ENCODE results near the gene LAMA2. TPM values are rescaled to one million over a fixed set of nuclear protein-coding genes. Genes with fewer than 3 reads are reported as not detected.

The LAMA2 gene
- polyA plus RNA-seq, 3 donors, result 31.7 to 48.2 (median 36.7) TPM

DNA sequence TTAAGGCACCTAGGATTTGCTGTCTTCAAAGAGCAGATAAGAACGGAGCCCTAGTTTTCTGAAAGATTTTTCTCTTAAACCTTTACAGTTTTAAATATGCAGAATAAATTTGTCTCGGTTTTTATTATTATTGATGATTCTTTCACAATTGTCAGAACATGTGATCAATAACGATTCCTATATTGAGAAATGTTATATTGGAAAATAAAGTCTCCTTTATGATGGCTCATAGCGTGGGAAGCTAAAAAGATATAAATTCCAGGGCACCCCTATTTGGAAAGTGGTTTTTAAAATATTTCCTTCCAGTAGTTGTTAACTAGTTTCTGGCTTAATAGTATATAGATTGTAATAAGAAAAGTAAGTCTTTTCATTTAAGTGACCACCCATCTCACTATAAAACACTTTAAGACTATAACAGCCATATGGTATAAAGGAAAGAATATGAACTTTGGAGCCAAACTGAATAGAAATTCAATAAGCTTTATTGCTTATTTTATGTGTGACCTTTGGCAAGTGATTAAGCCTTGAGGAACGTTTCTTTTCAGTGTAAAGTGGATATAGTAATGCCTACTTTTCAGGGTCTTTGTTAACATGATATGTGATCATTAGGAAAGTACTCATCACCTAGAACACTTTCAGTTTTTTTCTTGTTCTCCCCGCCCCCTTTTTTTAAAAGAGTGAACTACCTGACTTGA is 369.6 kb downstream of the LAMA2 start:
- no peak for DNase-seq (ENCODE audit: low read depth in 3 of 3, low spot score in 2 of 3)

DNA sequence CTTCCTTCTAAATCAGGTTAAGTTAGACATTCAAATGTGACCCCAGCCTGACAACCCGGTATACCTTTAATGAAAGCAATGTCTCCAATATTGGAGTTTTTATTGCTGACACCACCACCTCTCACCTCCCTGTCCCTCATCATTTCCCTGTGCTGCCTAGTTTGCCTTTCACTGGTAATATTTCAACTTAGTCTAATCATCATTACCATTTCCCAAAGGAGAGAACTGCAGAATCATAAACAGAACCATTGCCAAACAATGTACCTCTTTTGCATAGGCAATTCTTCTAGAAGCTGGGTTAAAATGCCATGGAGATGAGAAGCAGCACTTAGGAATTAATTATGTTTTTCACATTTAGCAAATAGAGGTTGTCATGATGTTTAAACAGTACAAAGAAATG is 370.3 kb downstream of the LAMA2 start:
- DNase-seq (ENCODE audit: low read depth in 3 of 3, low spot score in 2 of 3), result no peak

DNA sequence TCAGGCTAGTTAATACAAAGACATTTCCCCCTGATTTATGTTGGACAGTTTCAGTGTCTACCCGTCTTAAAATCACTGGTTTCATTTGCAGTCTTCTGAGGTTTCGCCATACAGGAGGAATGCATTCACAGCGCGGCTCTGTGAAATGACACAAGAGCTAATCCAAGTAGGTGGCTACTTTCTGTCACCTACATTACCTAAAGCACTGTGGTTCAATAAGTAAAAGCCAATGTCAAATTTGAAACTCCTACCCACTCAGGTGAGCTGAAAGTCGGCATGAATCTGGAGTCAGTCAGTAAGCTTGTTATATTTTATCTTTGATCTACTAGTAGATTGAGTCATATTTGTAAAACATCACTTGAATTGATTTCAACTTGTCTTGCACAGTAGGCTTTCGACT is 370.8 kb downstream of the LAMA2 start:
- DNase-seq (ENCODE audit: low read depth in 3 of 3, low spot score in 2 of 3), result no peak

DNA sequence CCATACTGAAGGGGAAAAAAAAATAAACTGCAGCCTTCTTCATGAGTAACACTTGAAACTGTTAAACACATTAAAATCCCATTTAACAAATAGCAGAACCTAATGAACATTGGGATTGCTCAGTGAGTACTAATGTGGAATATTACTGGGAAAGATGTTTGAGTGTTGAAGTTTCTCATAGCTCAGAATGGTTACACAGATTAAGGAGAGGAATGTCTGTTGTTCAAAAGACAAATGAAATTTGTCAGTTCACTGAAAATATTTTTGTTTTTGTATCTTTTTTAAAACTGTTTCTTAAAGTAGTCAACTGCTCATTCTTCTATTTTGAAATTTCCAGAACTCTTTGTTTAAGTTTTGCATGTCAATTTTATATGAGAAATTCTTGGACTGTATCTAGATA is 374.3 kb downstream of the LAMA2 start:
- DNase-seq (ENCODE audit: low read depth in 3 of 3, low spot score in 2 of 3), result no peak

DNA sequence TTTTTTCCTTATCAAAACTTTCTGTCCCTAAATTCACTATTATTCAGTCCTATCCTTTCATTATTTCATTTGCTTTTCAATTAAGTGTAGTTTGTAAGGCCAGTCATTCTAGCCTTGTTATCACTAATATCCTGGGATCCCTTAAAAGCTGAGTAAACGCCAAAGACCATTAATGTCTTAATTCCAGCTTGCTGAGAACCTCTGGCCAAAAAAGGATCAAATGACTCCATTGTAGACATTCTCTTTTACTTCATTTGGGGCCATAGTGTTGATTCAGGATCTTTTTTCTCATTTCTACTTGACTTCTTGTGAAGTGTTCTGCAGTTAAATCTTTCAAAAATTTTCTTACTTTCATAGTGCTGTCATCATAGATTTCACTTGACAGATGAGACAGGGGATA is 379.7 kb downstream of the LAMA2 start:
- no peak for DNase-seq (ENCODE audit: low read depth in 3 of 3, low spot score in 2 of 3)

DNA sequence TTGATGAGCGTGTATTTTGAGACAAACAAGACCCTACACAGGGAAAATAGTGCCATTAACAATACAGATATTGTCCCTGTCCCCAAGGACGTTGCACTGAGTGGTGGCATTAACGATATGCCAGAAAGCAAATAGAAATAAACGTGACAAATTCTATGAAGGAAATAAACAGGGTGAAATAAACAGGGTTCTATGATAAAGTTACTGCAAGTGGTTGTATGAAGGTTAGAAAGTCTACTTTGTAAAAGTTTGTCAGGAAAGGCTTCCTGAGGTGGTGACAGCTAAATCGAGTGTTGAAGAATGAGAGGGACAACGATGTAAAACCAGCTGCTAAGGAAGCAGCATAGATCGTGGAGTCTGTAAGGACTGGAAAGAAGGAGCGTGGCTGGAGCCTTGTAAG is 380.2 kb downstream of the LAMA2 start:
- no peak for DNase-seq (ENCODE audit: low read depth in 3 of 3, low spot score in 2 of 3)

DNA sequence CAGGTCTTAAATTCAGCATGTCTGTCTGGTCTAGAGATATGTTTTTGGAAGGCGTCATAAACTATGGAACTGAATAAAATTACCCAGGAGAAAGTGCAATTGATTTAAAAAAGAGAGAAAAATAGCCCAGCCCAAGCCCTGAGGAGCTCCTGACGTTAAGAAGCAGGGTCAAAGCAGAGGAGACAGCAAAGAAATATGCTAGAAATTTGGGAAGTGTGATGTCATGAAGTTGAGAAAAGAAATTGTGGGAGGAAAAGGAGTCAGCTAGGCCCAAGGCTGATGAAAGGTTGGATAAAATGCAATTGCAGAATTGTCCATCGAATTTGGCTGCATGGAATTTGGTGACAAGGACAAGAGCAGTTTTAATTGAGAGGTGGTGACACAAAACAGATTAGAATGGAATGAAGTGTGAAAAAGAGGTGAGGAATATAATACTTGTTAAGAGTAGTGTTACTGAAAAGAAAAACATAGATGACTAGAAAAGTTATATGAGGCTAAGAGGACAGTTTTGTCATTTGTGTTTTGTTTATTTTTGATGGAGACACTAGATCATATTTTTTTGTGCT is 381.6 kb downstream of the LAMA2 start:
- DNase-seq (ENCODE audit: low read depth in 3 of 3, low spot score in 2 of 3), result no peak

DNA sequence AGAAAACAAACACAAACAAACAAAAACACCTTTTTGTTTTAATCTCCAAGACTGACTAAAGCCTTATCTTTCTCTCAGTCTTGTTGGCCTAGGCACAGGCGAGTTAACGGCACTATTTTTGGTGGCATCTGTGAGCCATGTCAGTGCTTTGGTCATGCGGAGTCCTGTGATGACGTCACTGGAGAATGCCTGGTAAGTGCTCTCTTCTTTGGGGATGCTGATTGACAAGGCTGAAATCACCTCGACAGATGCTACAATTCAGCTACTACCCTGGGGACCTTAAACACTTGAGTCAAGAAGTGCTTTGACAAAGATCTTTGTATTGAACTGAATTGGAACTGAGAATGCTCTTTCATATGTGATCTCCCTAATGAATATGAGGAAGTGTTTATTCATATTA is 384.1 kb downstream of the LAMA2 start:
- no peak for DNase-seq (ENCODE audit: low read depth in 3 of 3, low spot score in 2 of 3)

DNA sequence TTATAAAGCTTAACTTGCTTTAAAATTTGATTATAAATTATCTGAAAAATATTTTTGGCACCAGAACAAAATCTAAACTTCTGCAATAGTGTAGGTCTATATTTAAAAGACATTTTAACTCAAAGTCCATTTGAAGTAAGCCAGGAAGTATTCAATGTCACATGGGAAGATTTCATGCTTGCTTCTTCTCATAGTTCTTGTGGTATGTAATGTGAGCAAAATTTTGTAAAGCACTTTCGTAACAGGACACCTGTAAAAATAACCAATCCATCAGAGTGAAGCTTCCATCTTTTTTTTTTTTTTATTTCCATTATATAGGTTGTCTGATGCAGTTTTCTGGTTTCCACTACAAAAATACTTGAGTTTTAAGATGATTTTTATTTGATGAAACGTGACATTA is 386.1 kb downstream of the LAMA2 start:
- DNase-seq (ENCODE audit: low read depth in 3 of 3, low spot score in 2 of 3), result no peak

DNA sequence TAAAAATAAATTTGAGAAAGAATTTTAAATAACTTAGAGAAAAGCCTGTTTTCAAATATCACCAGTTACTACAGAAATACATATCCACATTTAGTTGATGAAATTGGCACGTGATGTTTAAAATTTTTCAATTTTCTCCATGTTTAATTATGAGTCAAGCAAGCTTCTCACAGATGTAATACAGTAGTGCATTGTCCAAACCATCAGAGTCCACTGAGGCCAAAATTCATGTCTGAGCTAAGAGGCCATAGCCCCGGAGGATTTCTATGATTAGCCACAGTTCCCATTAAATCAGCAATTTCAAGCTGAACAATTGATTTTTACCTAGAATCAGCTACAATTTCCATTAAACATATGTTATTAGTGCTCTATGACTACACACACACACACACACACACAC is 387.0 kb downstream of the LAMA2 start:
- DNase-seq (ENCODE audit: low read depth in 3 of 3, low spot score in 2 of 3), result no peak

DNA sequence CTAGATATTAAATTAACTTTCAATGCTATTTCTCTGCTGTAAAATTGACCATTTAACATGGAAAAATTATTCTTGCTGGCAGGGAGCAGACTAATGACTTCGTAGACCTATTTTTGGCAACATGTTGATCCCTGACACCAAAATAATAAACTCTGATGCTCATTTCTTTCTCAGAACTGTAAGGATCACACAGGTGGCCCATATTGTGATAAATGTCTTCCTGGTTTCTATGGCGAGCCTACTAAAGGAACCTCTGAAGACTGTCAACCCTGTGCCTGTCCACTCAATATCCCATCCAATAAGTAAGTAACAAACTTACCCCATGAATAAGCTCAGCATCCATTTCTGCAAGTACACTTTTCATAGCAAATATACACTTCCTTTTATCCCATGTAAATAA is 387.5 kb downstream of the LAMA2 start:
- DNase-seq (ENCODE audit: low read depth in 3 of 3, low spot score in 2 of 3), result no peak

DNA sequence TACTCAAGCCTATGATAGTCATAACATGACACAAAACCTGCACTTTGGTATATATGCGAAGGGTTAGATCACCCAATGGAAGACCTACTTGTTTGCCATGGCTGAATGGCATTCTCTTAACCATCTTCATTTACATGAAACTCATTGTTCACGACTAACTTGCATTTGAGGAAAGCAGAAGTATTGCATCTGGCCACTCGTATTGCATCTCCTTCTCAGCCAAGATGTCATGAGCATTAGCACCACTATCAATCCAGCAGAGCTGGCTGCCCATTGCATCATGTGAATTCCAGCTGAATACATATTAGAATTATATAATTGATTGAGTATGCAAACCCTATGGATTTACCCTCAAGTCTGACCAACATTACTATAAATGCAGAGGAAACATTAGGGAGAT is 390.2 kb downstream of the LAMA2 start:
- DNase-seq (ENCODE audit: low read depth in 3 of 3, low spot score in 2 of 3), result no peak

DNA sequence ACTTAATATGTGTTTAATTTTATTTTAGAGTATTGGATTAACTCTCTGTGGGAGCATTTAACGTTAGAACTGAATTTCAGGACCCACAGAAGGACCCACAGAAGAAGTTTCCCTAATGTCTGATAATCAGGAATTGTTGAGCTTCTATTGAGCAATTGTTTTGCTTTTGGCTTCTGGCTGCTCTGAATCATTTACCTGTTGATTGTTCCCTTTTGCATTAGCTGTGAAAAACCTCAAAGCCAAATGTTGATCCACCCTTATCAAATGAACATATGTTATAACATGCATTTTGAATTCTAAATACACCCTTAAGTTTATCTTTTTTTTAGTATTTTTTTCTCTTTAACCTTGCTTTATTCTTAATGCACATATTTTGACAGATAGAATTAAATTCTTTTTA is 393.5 kb downstream of the LAMA2 start:
- no peak for DNase-seq (ENCODE audit: low read depth in 3 of 3, low spot score in 2 of 3)

DNA sequence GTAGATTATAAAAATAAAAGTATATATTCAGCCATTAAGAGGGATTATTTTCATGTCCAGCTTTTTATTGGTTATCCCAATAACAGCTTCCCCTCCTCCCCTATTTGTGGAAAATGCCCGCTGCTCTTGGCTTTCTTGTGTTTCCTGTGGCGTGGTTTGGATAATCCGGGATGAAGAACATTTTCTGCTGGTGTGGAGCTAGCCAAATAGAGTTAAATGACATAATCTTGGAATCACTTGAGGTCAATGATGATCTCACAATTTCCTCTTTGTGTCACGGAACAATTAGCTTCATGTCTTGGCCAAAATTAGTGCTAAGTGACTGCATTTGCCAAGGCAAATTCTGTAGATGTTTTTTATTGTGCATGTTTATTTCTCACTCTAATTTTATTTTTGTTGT is 394.0 kb downstream of the LAMA2 start:
- no peak for DNase-seq (ENCODE audit: low read depth in 3 of 3, low spot score in 2 of 3)

DNA sequence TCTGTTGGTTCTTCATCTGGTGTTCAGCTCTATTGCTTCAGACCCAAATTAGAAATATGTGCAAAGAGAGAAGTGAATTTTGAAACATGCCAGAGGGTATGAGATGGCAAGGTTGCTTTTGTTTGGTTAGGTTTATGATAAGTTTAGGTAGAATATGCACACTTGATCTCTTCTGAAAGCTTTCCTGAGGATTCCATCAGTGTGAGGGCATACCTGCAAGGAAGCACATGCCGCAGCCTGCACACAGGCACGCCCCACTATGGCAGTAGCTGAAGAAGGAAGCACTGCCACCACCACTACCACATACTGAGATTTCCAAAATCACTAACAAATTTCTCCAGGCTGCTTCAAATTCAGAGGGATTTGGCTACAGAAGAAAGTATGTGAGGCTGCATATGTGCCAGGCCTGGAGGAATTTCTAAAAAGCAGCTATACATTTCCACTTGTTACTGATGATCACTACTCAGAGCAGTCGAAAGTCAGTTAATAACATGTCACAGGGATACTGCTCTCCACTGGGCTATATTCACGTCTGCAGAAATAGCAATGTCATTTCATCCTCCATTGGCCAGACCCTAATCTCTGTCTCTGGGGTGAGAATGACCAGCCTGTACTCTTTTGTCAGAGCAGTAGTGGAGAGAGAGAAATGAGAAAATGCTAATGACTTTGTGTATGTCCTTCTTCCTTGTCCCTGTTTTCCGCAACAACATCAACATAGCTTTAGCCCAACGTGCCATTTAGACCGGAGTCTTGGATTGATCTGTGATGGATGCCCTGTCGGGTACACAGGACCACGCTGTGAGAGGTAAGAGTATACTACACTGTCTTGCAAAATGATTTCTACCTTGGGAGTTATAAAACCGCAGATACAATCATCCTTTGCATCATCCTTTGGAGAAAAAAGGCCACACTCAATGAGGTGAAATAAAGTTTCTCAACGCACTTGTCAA is 396.7 kb downstream of the LAMA2 start:
- no peak for DNase-seq (ENCODE audit: low read depth in 3 of 3, low spot score in 2 of 3)

DNA sequence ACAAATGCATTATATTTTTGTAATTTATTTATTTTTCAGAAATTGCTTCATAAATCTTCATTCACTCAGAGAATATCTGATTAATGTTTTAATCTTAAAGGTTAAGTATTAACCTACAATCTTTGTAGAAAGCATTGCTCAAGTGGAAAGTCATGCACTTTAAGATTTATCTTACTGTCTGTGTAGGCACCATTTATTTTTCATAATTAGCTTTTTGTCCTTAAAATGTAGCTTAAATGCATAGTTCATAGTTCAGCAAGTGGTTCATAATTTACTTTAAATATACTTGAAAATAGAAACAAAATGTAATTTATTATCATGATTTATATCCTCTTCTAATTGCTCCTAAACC is 397.3 kb downstream of the LAMA2 start:
- peak in 1 of 3 donors; percentile 31 for DNase-seq (ENCODE audit: low read depth in 3 of 3, low spot score in 2 of 3)

DNA sequence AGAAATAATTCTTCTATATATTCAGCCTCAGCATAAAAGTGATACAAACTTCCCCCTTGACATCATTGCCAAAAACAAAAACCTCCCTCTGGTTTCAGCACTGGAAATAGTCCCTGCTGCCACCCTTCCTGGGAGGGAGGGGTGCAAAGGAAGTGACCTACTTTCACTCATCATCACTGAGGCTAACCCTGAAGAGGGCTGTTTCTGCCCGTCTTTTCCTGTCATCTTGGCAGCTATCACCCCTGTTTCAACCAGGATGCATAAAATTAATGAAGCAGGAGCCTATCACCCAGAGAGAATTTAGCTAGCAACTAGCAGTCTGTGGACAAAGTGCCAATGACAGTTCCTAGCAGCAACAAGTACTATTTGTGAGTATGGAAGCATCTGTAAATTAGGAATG is 397.8 kb downstream of the LAMA2 start:
- DNase-seq (ENCODE audit: low read depth in 3 of 3, low spot score in 2 of 3), result peak in 1 of 3 donors; percentile 10

DNA sequence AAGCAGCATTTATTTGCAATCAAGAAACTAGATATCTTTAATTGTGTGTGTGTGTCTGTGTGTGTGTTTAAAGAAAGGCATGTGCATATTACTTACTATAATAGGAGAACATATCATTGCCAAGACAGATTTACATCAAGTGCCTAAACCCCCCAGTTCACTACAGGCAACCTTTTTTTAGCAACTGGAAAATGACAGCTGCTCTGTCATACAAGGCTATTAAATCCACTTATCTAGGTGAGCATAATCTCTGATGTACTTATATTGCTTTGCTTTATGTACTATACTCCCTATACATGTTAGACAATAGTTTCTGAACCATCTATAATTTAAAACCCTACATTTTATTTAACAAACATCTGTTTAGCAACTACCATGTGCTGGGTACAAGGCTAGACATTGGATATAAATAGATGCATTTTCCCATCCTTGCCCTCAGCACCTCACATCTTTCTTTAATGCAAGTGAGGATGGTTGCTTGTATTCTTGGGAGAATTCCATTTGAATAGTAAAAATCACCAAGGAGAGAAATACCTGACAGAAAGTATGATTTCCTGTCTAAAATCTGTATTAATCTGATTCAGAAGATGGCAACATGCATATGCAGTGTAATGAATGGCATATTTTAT is 398.3 kb downstream of the LAMA2 start:
- DNase-seq (ENCODE audit: low read depth in 3 of 3, low spot score in 2 of 3), result no peak

DNA sequence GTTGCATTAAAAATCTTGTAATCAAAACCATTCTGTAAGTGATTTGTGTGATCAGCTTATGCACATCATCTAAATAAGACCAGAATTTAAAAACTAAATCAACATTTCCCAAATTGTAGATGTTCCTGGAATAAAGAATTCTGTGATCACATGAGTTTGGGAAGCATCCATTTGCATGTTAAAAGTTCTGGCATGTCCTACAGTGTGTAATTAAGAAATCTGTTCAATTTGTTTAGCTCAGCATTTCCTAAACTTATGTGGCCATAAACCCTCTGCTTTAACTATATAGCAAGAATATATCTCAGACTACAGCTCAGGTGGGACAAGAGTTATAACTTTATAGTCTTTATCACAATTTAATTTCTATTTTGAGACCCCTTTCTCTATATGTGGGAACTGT is 399.1 kb downstream of the LAMA2 start:
- no peak for DNase-seq (ENCODE audit: low read depth in 3 of 3, low spot score in 2 of 3)

DNA sequence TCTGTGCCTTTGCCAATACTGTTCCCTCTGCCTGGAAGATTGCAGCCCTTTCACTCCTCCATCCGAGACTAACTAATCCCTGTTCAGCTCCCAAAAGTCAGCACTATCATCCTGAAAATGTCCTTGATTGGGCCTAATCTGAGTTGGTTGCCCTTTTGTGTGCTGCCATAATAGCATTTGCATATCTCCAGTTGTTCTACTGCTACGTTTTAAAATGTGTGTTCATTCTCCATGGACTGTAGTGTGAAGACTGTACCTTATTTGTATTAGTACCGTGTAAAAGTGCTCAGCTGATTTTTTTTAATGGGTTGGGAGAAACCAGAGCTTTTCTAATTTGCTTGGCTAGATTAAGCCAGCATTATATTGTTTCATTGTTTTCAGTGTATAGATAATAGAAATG is 401.3 kb downstream of the LAMA2 start:
- DNase-seq (ENCODE audit: low read depth in 3 of 3, low spot score in 2 of 3), result no peak
